Activated CD4-positive, alpha-beta memory T cell treated with anti-CD3 and anti-CD28 coated beads, Interleukin-2, amount 10 ng/mL, durations not matched to agents 7 days and 5 days (primary cell): ENCODE measurements around the gene PRIM2. TPM values are rescaled to one million over a fixed set of nuclear protein-coding genes. Genes with fewer than 3 reads are reported as not detected.
"Not testable (repeated sequence)": the region's sequence is repeated elsewhere in the genome, so short reads cannot be mapped to it uniquely, and the experiment has no call there.

ENCODE experiments used
- CTCF ChIA-PET: fragments of 350-600 bp; sonication (Branson Sonifier 250); formaldehyde crosslinking; loops from one replicate; lab custom pipeline; 2021; ENCODE audit warnings: antibody characterized with exemption, inconsistent platforms; lab: Charles Lee
- POLR2A ChIA-PET: fragments of 350-600 bp; sonication (Branson Sonifier 250); formaldehyde crosslinking; loops from one replicate; lab custom pipeline; 2021; ENCODE audit warnings: antibody characterized with exemption; lab: Charles Lee
- DNase-seq: peaks from one replicate; pipeline ENCODE4 v3.0.0-alpha.2; 2020
- H3K27ac Mint-ChIP-seq: one replicate; pipeline ENCODE4 v1.8.0; 2021; ENCODE audit warnings: mild to moderate bottlenecking, mixed read lengths
- H3K27me3 Mint-ChIP-seq: one replicate; pipeline ENCODE4 v1.8.0; 2021; ENCODE audit warnings: mixed read lengths
- H3K36me3 Mint-ChIP-seq: one replicate; pipeline ENCODE4 v1.8.0; 2021; ENCODE audit warnings: low read depth, mixed read lengths
- H3K4me1 Mint-ChIP-seq: one replicate; pipeline ENCODE4 v1.8.0; 2021; ENCODE audit warnings: mixed read lengths
- H3K4me3 Mint-ChIP-seq: one replicate; pipeline ENCODE4 v1.8.0; 2021; ENCODE audit warnings: mild to moderate bottlenecking, mixed read lengths
- H3K9me3 Mint-ChIP-seq: one replicate; pipeline ENCODE4 v1.8.0; 2021; ENCODE audit warnings: mixed read lengths
- total RNA-seq, 2 experiments: library from RNA; stranded (reverse); gene quantifications; one replicate each; pipeline ENCODE4 v1.2.3, GENCODE V29; 2021

The PRIM2 gene
- total RNA-seq = 10 to 100 TPM; 32.3 to 34.0 TPM

GRCh38 chr6:57317060-57317943 is at the start of gene PRIM2:
TSS of gene PRIM2 (plus strand) at chr6:57317630. CDS start at chr6:57318446, 816 bp downstream.
- H3K36me3 Mint-ChIP-seq = peaks cover 40% of the 10 kb centered on the region
- peaks cover 3% of the 10 kb centered on the region for H3K9me3 Mint-ChIP-seq
- CTCF ChIA-PET = interaction anchor here (0.6 to 4.7 kb wide), 22 partner anchors 9 to 666 kb away, joined by 3 to 134 read pairs (median 4); partner anchors contain the start of genes BAG2, BEND6, KIAA1586 and RAB23
- peaks cover 43% of the 10 kb centered on the region for H3K4me1 Mint-ChIP-seq
- H3K27ac Mint-ChIP-seq = peak within 1 kb of the TSS; percentile 91
- peak; percentile 87 for DNase-seq
- H3K27me3 Mint-ChIP-seq = peaks cover 3% of the 10 kb centered on the region
- POLR2A ChIA-PET = interaction anchor here (1.0 to 2.1 kb wide), 7 partner anchors 96 to 415 kb away, joined by 3 to 12 read pairs (median 5); partner anchors contain the start of genes BAG2 and RAB23
- H3K4me3 Mint-ChIP-seq = peak within 1 kb of the TSS; percentile 97

GRCh38 chr6:57268294-57268640 is 49.2 kb upstream of the PRIM2 start:
- Mint-ChIP-seq H3K4me1 (peaks cover 5% of the 10 kb centered on the region), H3K27me3 (peaks cover 18% of the 10 kb centered on the region), H3K4me3 (no peak overlapping the region), H3K36me3 (no peaks in the 10 kb centered on the region), H3K9me3 (no peaks in the 10 kb centered on the region), H3K27ac (no peak overlapping the region)
- no peak for DNase-seq
- ChIA-PET POLR2A (no interaction called here), CTCF (interaction anchor here (1.7 kb wide), 1 partner anchor 46 kb away, joined by 3 read pairs; no protein-coding TSS in a partner anchor)

- H3K27me3 Mint-ChIP-seq = peaks cover 18% of the 10 kb centered on the region
- H3K4me3 Mint-ChIP-seq, CTCF ChIA-PET, H3K4me1 Mint-ChIP-seq, H3K36me3 Mint-ChIP-seq, POLR2A ChIA-PET, H3K27ac Mint-ChIP-seq, H3K9me3 Mint-ChIP-seq, DNase-seq: not testable (repeated sequence)
These were observed 43.2 kb upstream of the PRIM2 start for GRCh38 chr6:57274113-57274824.

GRCh38 chr6:57275384-57275783 is 42.0 kb upstream of the PRIM2 start:
- Mint-ChIP-seq H3K9me3 (no peaks in the 10 kb centered on the region), H3K4me1 (no peaks in the 10 kb centered on the region), H3K27me3 (peaks cover 23% of the 10 kb centered on the region), H3K36me3 (no peaks in the 10 kb centered on the region), H3K27ac (no peak overlapping the region), H3K4me3 (no peak overlapping the region)
- ChIA-PET CTCF (no interaction called here), POLR2A (no interaction called here)
- DNase-seq = no peak

GRCh38 chr6:57276946-57277345 is 40.5 kb upstream of the PRIM2 start:
- Mint-ChIP-seq H3K4me3 (no peak overlapping the region), H3K9me3 (no peaks in the 10 kb centered on the region), H3K36me3 (no peaks in the 10 kb centered on the region), H3K4me1 (no peaks in the 10 kb centered on the region), H3K27me3 (peaks cover 15% of the 10 kb centered on the region), H3K27ac (no peak overlapping the region)
- no peak for DNase-seq
- CTCF ChIA-PET = interaction anchor here (0.9 kb wide), 1 partner anchor 11 kb away, joined by 3 read pairs; no protein-coding TSS in a partner anchor
- POLR2A ChIA-PET = no interaction called here

- ChIA-PET POLR2A (no interaction called here), CTCF (no interaction called here)
- H3K36me3 Mint-ChIP-seq = no peaks in the 10 kb centered on the region
- no peak overlapping the region for H3K27ac Mint-ChIP-seq
- no peaks in the 10 kb centered on the region for H3K4me1 Mint-ChIP-seq
- DNase-seq = no peak
- peaks cover 8% of the 10 kb centered on the region for H3K27me3 Mint-ChIP-seq
- no peak overlapping the region for H3K4me3 Mint-ChIP-seq
- H3K9me3 Mint-ChIP-seq = no peaks in the 10 kb centered on the region
These were observed 38.9 kb upstream of the PRIM2 start for GRCh38 chr6:57278570-57278969.

GRCh38 chr6:57279013-57279412 is 38.4 kb upstream of the PRIM2 start:
- no peaks in the 10 kb centered on the region for H3K9me3 Mint-ChIP-seq
- H3K27ac Mint-ChIP-seq = no peak overlapping the region
- DNase-seq = no peak
- peaks cover 8% of the 10 kb centered on the region for H3K27me3 Mint-ChIP-seq
- POLR2A ChIA-PET = no interaction called here
- H3K4me1 Mint-ChIP-seq = no peaks in the 10 kb centered on the region
- no peaks in the 10 kb centered on the region for H3K36me3 Mint-ChIP-seq
- H3K4me3 Mint-ChIP-seq = no peak overlapping the region
- CTCF ChIA-PET = no interaction called here

- POLR2A ChIA-PET = no interaction called here
- H3K9me3 Mint-ChIP-seq = no peaks in the 10 kb centered on the region
- H3K4me3 Mint-ChIP-seq = no peak overlapping the region
- no peak for DNase-seq
- CTCF ChIA-PET = no interaction called here
- no peak overlapping the region for H3K27ac Mint-ChIP-seq
- no peaks in the 10 kb centered on the region for H3K4me1 Mint-ChIP-seq
- peaks cover 13% of the 10 kb centered on the region for H3K27me3 Mint-ChIP-seq
- H3K36me3 Mint-ChIP-seq = no peaks in the 10 kb centered on the region
These were observed 34.3 kb upstream of the PRIM2 start for GRCh38 chr6:57283106-57283505.

GRCh38 chr6:57283911-57284455 is 33.4 kb upstream of the PRIM2 start:
- POLR2A ChIA-PET = no interaction called here

GRCh38 chr6:57288136-57288535 is 29.3 kb upstream of the PRIM2 start:
- peaks cover 36% of the 10 kb centered on the region for H3K27me3 Mint-ChIP-seq
- H3K4me3 Mint-ChIP-seq, CTCF ChIA-PET, DNase-seq, H3K9me3 Mint-ChIP-seq, H3K36me3 Mint-ChIP-seq, H3K27ac Mint-ChIP-seq, POLR2A ChIA-PET, H3K4me1 Mint-ChIP-seq: not testable (repeated sequence)

More at GRCh38 chr6:57283911-57284455, 33.4 kb upstream of the PRIM2 start:
- Mint-ChIP-seq H3K27me3 (peaks cover 14% of the 10 kb centered on the region), H3K4me1 (no peaks in the 10 kb centered on the region), H3K27ac (no peak overlapping the region), H3K36me3 (no peaks in the 10 kb centered on the region), H3K9me3 (no peaks in the 10 kb centered on the region), H3K4me3 (no peak overlapping the region)
- DNase-seq = no peak
- CTCF ChIA-PET = interaction anchor here (0.7 kb wide), 1 partner anchor 33 kb away, joined by 3 read pairs; no protein-coding TSS in a partner anchor

GRCh38 chr6:57293472-57293871 is 24.0 kb upstream of the PRIM2 start:
- H3K27me3 Mint-ChIP-seq = peaks cover 31% of the 10 kb centered on the region
- CTCF ChIA-PET, H3K27ac Mint-ChIP-seq, H3K4me1 Mint-ChIP-seq, DNase-seq, H3K36me3 Mint-ChIP-seq, POLR2A ChIA-PET, H3K9me3 Mint-ChIP-seq, H3K4me3 Mint-ChIP-seq: not testable (repeated sequence)

- ChIA-PET POLR2A (no interaction called here), CTCF (no interaction called here)
- H3K4me3 Mint-ChIP-seq = no peak overlapping the region
- peaks cover 22% of the 10 kb centered on the region for H3K27me3 Mint-ChIP-seq
- H3K27ac Mint-ChIP-seq = no peak overlapping the region
- no peaks in the 10 kb centered on the region for H3K36me3 Mint-ChIP-seq
- DNase-seq = no peak
- no peaks in the 10 kb centered on the region for H3K4me1 Mint-ChIP-seq
- H3K9me3 Mint-ChIP-seq = no peaks in the 10 kb centered on the region
These were observed 22.5 kb upstream of the PRIM2 start for GRCh38 chr6:57294862-57295445.

- DNase-seq = no peak
- POLR2A ChIA-PET = no interaction called here
- no peak overlapping the region for H3K27ac Mint-ChIP-seq
- H3K27me3 Mint-ChIP-seq = peaks cover 3% of the 10 kb centered on the region
- no peaks in the 10 kb centered on the region for H3K4me1 Mint-ChIP-seq
- H3K4me3 Mint-ChIP-seq = no peak overlapping the region
- no peaks in the 10 kb centered on the region for H3K36me3 Mint-ChIP-seq
- no peaks in the 10 kb centered on the region for H3K9me3 Mint-ChIP-seq
- CTCF ChIA-PET = no interaction called here
These were observed 19.9 kb upstream of the PRIM2 start for GRCh38 chr6:57297505-57297904.
